ENCODE measurements around the gene COL2A1. TPM values are rescaled to one million over a fixed set of nuclear protein-coding genes. Genes with fewer than 3 reads are reported as not detected.

Gene COL2A1
- total and polyA plus RNA-seq, 4 experiments from 2014 or later = not detected

GRCh38 chr12:48008950-48009349, 4.7 kb upstream of the COL2A1 start:
- H3K4me3 ChIP-seq (ENCODE audit: low read length in 2 of 2) = no peak overlapping the region
- ChIA-PET POLR2A (ENCODE audit: partially characterized antibody) (no interaction called here), CTCF (ENCODE audit: partially characterized antibody) (no interaction called here)
- H3K4me1 ChIP-seq (ENCODE audit: insufficient read depth, low read length) = peaks cover 11% of the 10 kb centered on the region
- no peaks in the 10 kb centered on the region for H3K36me3 ChIP-seq (ENCODE audit: insufficient read depth, low read length)
- DNase-seq = no peak
- H3K27ac ChIP-seq (ENCODE audit: low read depth, low read length) = no peak overlapping the region
- H3K36me3 Mint-ChIP-seq = no peaks in the 10 kb centered on the region
- H3K27me3 ChIP-seq (ENCODE audit: insufficient read depth, low read length) = peaks cover 31% of the 10 kb centered on the region
- H3K27ac Mint-ChIP-seq = no peak overlapping the region
- no peaks in the 10 kb centered on the region for H3K9me3 ChIP-seq (ENCODE audit: control insufficient read depth in 1 of 2, low read length in 2 of 2)
- peaks cover 3 to 12% (median 8%) of the 10 kb centered on the region in 4 donors for H3K4me1 Mint-ChIP-seq
- intact Hi-C loops (cut with micrococcal nuclease) = no loop called here
- peaks cover 0 to 2% (median 0%) of the 10 kb centered on the region in 8 donors for H3K9me3 Mint-ChIP-seq
- peaks cover 42 to 53% of the 10 kb centered on the region in 2 donors for H3K27me3 Mint-ChIP-seq
- no peak overlapping the region for H3K4me3 Mint-ChIP-seq

- no peaks in the 10 kb centered on the region for H3K36me3 ChIP-seq (ENCODE audit: insufficient read depth, low read length)
- POLR2A ChIA-PET (ENCODE audit: partially characterized antibody) = no interaction called here
- peaks cover 44 to 55% of the 10 kb centered on the region in 2 donors for H3K27me3 Mint-ChIP-seq
- no peak for DNase-seq
- no peak overlapping the region for H3K4me3 Mint-ChIP-seq
- H3K4me3 ChIP-seq (ENCODE audit: low read length in 2 of 2) = no peak overlapping the region
- no peak overlapping the region for H3K27ac Mint-ChIP-seq
- H3K27me3 ChIP-seq (ENCODE audit: insufficient read depth, low read length) = peaks cover 37% of the 10 kb centered on the region
- peaks cover 8 to 18% (median 14%) of the 10 kb centered on the region in 4 donors for H3K4me1 Mint-ChIP-seq
- CTCF ChIA-PET (ENCODE audit: partially characterized antibody) = no interaction called here
- intact Hi-C loops (cut with micrococcal nuclease) = no loop called here
- no peaks in the 10 kb centered on the region for H3K9me3 ChIP-seq (ENCODE audit: control insufficient read depth in 1 of 2, low read length in 2 of 2)
- H3K9me3 Mint-ChIP-seq = peaks cover 0 to 2% (median 0%) of the 10 kb centered on the region in 8 donors
- peaks cover 17% of the 10 kb centered on the region for H3K4me1 ChIP-seq (ENCODE audit: insufficient read depth, low read length)
- H3K27ac ChIP-seq (ENCODE audit: low read depth, low read length) = no peak overlapping the region
- no peaks in the 10 kb centered on the region for H3K36me3 Mint-ChIP-seq
Measured at GRCh38 chr12:48008349-48008748, 4.1 kb upstream of the COL2A1 start.

GRCh38 chr12:48007206-48007605, 2.9 kb upstream of the COL2A1 start:
- H3K4me1 Mint-ChIP-seq = peaks cover 15 to 30% (median 24%) of the 10 kb centered on the region in 4 donors
- peaks cover 48% of the 10 kb centered on the region for H3K27me3 ChIP-seq (ENCODE audit: insufficient read depth, low read length)
- intact Hi-C loops (cut with micrococcal nuclease) = no loop called here

GRCh38 chr12:48005750-48006021, 1.4 kb upstream of the COL2A1 start:
- Mint-ChIP-seq H3K9me3 (peaks cover 0 to 2% (median 0%) of the 10 kb centered on the region in 8 donors), H3K4me3 (peak overlapping the region in 5 of 8 donors; percentile 8 to 83 (median 71)), H3K27me3 (peaks cover 63 to 68% of the 10 kb centered on the region in 2 donors), H3K27ac (no peak overlapping the region), H3K4me1 (peaks cover 25 to 44% (median 35%) of the 10 kb centered on the region in 4 donors), H3K36me3 (no peaks in the 10 kb centered on the region)
- intact Hi-C loops (cut with micrococcal nuclease) = no loop called here
- no peak for DNase-seq
- H3K9me3 ChIP-seq (ENCODE audit: control insufficient read depth in 1 of 2, low read length in 2 of 2) = no peaks in the 10 kb centered on the region
- POLR2A ChIA-PET (ENCODE audit: partially characterized antibody) = interaction anchor here (1.1 kb wide), 1 partner anchor 15 kb away, joined by 3 read pairs; no protein-coding TSS in a partner anchor
- CTCF ChIA-PET (ENCODE audit: partially characterized antibody) = no interaction called here
- peaks cover 63% of the 10 kb centered on the region for H3K27me3 ChIP-seq (ENCODE audit: insufficient read depth, low read length)
- peaks cover 44% of the 10 kb centered on the region for H3K4me1 ChIP-seq (ENCODE audit: insufficient read depth, low read length)
- H3K36me3 ChIP-seq (ENCODE audit: insufficient read depth, low read length) = no peaks in the 10 kb centered on the region
- H3K27ac ChIP-seq (ENCODE audit: low read depth, low read length) = no peak overlapping the region
- no peak overlapping the region for H3K4me3 ChIP-seq (ENCODE audit: low read length in 2 of 2)

More at GRCh38 chr12:48007206-48007605, 2.9 kb upstream of the COL2A1 start:
- H3K27me3 Mint-ChIP-seq = peaks cover 53 to 64% of the 10 kb centered on the region in 2 donors
- H3K27ac ChIP-seq (ENCODE audit: low read depth, low read length) = no peak overlapping the region
- CTCF ChIA-PET (ENCODE audit: partially characterized antibody) = interaction anchor here (1.4 kb wide), 1 partner anchor 611 kb away, joined by 3 read pairs; no protein-coding TSS in a partner anchor
- H3K27ac Mint-ChIP-seq = no peak overlapping the region
- H3K9me3 Mint-ChIP-seq = peaks cover 0 to 2% (median 0%) of the 10 kb centered on the region in 8 donors
- POLR2A ChIA-PET (ENCODE audit: partially characterized antibody) = no interaction called here
- no peaks in the 10 kb centered on the region for H3K9me3 ChIP-seq (ENCODE audit: control insufficient read depth in 1 of 2, low read length in 2 of 2)
- H3K4me3 Mint-ChIP-seq = peak overlapping the region in 1 of 8 donors; percentile 2
- no peak overlapping the region for H3K4me3 ChIP-seq (ENCODE audit: low read length in 2 of 2)
- DNase-seq = no peak
- H3K4me1 ChIP-seq (ENCODE audit: insufficient read depth, low read length) = peaks cover 29% of the 10 kb centered on the region
- H3K36me3 ChIP-seq (ENCODE audit: insufficient read depth, low read length) = no peaks in the 10 kb centered on the region
- H3K36me3 Mint-ChIP-seq = no peaks in the 10 kb centered on the region

- ChIA-PET CTCF (ENCODE audit: partially characterized antibody) (no interaction called here), POLR2A (ENCODE audit: partially characterized antibody) (interaction anchor here (1.1 kb wide), 1 partner anchor 15 kb away, joined by 3 read pairs; no protein-coding TSS in a partner anchor)
- no peaks in the 10 kb centered on the region for H3K36me3 ChIP-seq (ENCODE audit: insufficient read depth, low read length)
- intact Hi-C loops (cut with micrococcal nuclease) = no loop called here
- peaks cover 25 to 44% (median 35%) of the 10 kb centered on the region in 4 donors for H3K4me1 Mint-ChIP-seq
- H3K4me3 ChIP-seq (ENCODE audit: low read length in 2 of 2) = peak overlapping the region in 1 of 2 donors; percentile 30
- H3K36me3 Mint-ChIP-seq = no peaks in the 10 kb centered on the region
- H3K27me3 ChIP-seq (ENCODE audit: insufficient read depth, low read length) = peaks cover 68% of the 10 kb centered on the region
- H3K4me3 Mint-ChIP-seq = peak overlapping the region; percentile 8 to 83 (median 71)
- no peak overlapping the region for H3K27ac ChIP-seq (ENCODE audit: low read depth, low read length)
- DNase-seq = peak in 1 of 5 donors; percentile 31
- no peaks in the 10 kb centered on the region for H3K9me3 ChIP-seq (ENCODE audit: control insufficient read depth in 1 of 2, low read length in 2 of 2)
- H3K4me1 ChIP-seq (ENCODE audit: insufficient read depth, low read length) = peaks cover 44% of the 10 kb centered on the region
- H3K27ac Mint-ChIP-seq = no peak overlapping the region
- H3K9me3 Mint-ChIP-seq = peaks cover 0 to 2% (median 0%) of the 10 kb centered on the region in 8 donors
- peaks cover 65 to 72% of the 10 kb centered on the region in 2 donors for H3K27me3 Mint-ChIP-seq
Measured at GRCh38 chr12:48005001-48005749, 899 bp upstream of the COL2A1 start.

GRCh38 chr12:48003226-48004052, 837 bp downstream of the COL2A1 start:
- Mint-ChIP-seq H3K27me3 (peaks cover 69 to 70% of the 10 kb centered on the region in 2 donors), H3K36me3 (no peaks in the 10 kb centered on the region), H3K4me3 (peak overlapping the region; percentile 71 to 88 (median 77)), H3K27ac (peak overlapping the region in 2 of 7 donors; percentile 45 to 68), H3K4me1 (peaks cover 25 to 44% (median 35%) of the 10 kb centered on the region in 4 donors), H3K9me3 (peaks cover 0 to 2% (median 0%) of the 10 kb centered on the region in 8 donors)
- DNase-seq = peak in 2 of 5 donors; percentile 20 to 24
- intact Hi-C loops (cut with micrococcal nuclease) = no loop called here
- Histone ChIP-seq H3K4me3 (ENCODE audit: low read length in 2 of 2) (peak overlapping the region in 1 of 2 donors; percentile 26), H3K9me3 (ENCODE audit: control insufficient read depth in 1 of 2, low read length in 2 of 2) (no peaks in the 10 kb centered on the region), H3K36me3 (ENCODE audit: insufficient read depth, low read length) (no peaks in the 10 kb centered on the region), H3K27ac (ENCODE audit: low read depth, low read length) (no peak overlapping the region), H3K27me3 (ENCODE audit: insufficient read depth, low read length) (peaks cover 66% of the 10 kb centered on the region), H3K4me1 (ENCODE audit: insufficient read depth, low read length) (peaks cover 44% of the 10 kb centered on the region)
- POLR2A ChIA-PET (ENCODE audit: partially characterized antibody) = interaction anchor here (1.1 kb wide), 1 partner anchor 100 kb away, joined by 3 read pairs; no protein-coding TSS in a partner anchor
- CTCF ChIA-PET (ENCODE audit: partially characterized antibody) = no interaction called here

GRCh38 chr12:48002773-48003218, 1.5 kb downstream of the COL2A1 start:
- peaks cover 44% of the 10 kb centered on the region for H3K4me1 ChIP-seq (ENCODE audit: insufficient read depth, low read length)
- Mint-ChIP-seq H3K27me3 (peaks cover 64 to 74% of the 10 kb centered on the region in 2 donors), H3K4me3 (peak overlapping the region; percentile 46 to 88 (median 77)), H3K27ac (peak overlapping the region in 1 of 7 donors; percentile 68), H3K36me3 (no peaks in the 10 kb centered on the region), H3K4me1 (peaks cover 25 to 44% (median 35%) of the 10 kb centered on the region in 4 donors), H3K9me3 (peaks cover 0 to 2% (median 0%) of the 10 kb centered on the region in 8 donors)
- no peak for DNase-seq
- H3K27ac ChIP-seq (ENCODE audit: low read depth, low read length) = no peak overlapping the region
- no peaks in the 10 kb centered on the region for H3K36me3 ChIP-seq (ENCODE audit: insufficient read depth, low read length)
- H3K27me3 ChIP-seq (ENCODE audit: insufficient read depth, low read length) = peaks cover 64% of the 10 kb centered on the region
- CTCF ChIA-PET (ENCODE audit: partially characterized antibody) = no interaction called here
- no peaks in the 10 kb centered on the region for H3K9me3 ChIP-seq (ENCODE audit: control insufficient read depth in 1 of 2, low read length in 2 of 2)
- H3K4me3 ChIP-seq (ENCODE audit: low read length in 2 of 2) = peak overlapping the region in 1 of 2 donors; percentile 34
- intact Hi-C loops (cut with micrococcal nuclease) = no loop called here
- POLR2A ChIA-PET (ENCODE audit: partially characterized antibody) = interaction anchor here (1.1 kb wide), 1 partner anchor 99 kb away, joined by 3 read pairs; no protein-coding TSS in a partner anchor
